Adipocyte (in vitro differentiated cells): ENCODE results near the gene RAD21L1.
"Not testable (repeated sequence)": the region's sequence is repeated elsewhere in the genome, so short reads cannot be mapped to it uniquely, and the experiment has no call there.

Source experiments
- DNase-seq: peaks from one replicate; pipeline ENCODE4 v3.0.0-alpha.2; 2015; ENCODE audit warnings: low read depth
- H3K27me3 ChIP-seq: replicated peaks from 2 replicates; pipeline ENCODE4 v1.7.0; 2013; ENCODE audit warnings: mild to moderate bottlenecking, low read length, moderate library complexity; ENCODE audit not compliant: control insufficient read depth, insufficient read depth
- H3K36me3 ChIP-seq: 2 replicates; pipeline ENCODE4 v1.7.0; 2013; ENCODE audit warnings: low read length, mild to moderate bottlenecking, moderate library complexity; ENCODE audit not compliant: control insufficient read depth, insufficient read depth, severe bottlenecking
- H3K4me1 ChIP-seq: 2 replicates; pipeline ENCODE4 v1.7.0; 2013; ENCODE audit warnings: mild to moderate bottlenecking, low read length, moderate library complexity; ENCODE audit not compliant: control insufficient read depth, insufficient read depth
- H3K4me3 ChIP-seq: 2 replicates; pipeline ENCODE4 v1.7.0; 2013; ENCODE audit warnings: mild to moderate bottlenecking, low read length, moderate library complexity
- H3K9ac ChIP-seq: 2 replicates; pipeline ENCODE4 v1.7.0; 2013; ENCODE audit warnings: mild to moderate bottlenecking, low read length, moderate library complexity
- H3K9me3 ChIP-seq: 2 replicates; pipeline ENCODE4 v1.7.0; 2013; ENCODE audit warnings: mild to moderate bottlenecking, low read length, moderate library complexity; ENCODE audit not compliant: control insufficient read depth

RAD21L1 gene

GRCh38 chr20:1240549-1240948, 14.7 kb downstream of the RAD21L1 start:
- Histone ChIP-seq H3K9ac (no peak overlapping the region), H3K36me3 (no peaks in the 10 kb centered on the region), H3K27me3 (no peaks in the 10 kb centered on the region), H3K4me1 (no peaks in the 10 kb centered on the region), H3K4me3 (no peak overlapping the region), H3K9me3 (no peaks in the 10 kb centered on the region)
- DNase-seq = no peak

- no peak for DNase-seq
- Histone ChIP-seq H3K4me3 (no peak overlapping the region), H3K36me3 (no peaks in the 10 kb centered on the region), H3K9ac (no peak overlapping the region), H3K27me3 (no peaks in the 10 kb centered on the region), H3K9me3 (no peaks in the 10 kb centered on the region), H3K4me1 (no peaks in the 10 kb centered on the region)
These were observed 15.6 kb downstream of the RAD21L1 start for GRCh38 chr20:1241456-1241855.

GRCh38 chr20:1242099-1242498, 16.3 kb downstream of the RAD21L1 start:
- Histone ChIP-seq H3K4me3 (no peak overlapping the region), H3K9me3 (no peaks in the 10 kb centered on the region), H3K36me3 (no peaks in the 10 kb centered on the region), H3K9ac (no peak overlapping the region), H3K27me3 (no peaks in the 10 kb centered on the region), H3K4me1 (no peaks in the 10 kb centered on the region)
- DNase-seq = no peak

GRCh38 chr20:1242530-1242929, 16.7 kb downstream of the RAD21L1 start:
- H3K9me3 ChIP-seq = no peaks in the 10 kb centered on the region
- no peak overlapping the region for H3K9ac ChIP-seq
- no peaks in the 10 kb centered on the region for H3K4me1 ChIP-seq
- DNase-seq = peak; percentile 65
- no peak overlapping the region for H3K4me3 ChIP-seq
- H3K27me3 ChIP-seq = no peaks in the 10 kb centered on the region
- no peaks in the 10 kb centered on the region for H3K36me3 ChIP-seq

GRCh38 chr20:1245578-1245977, 19.7 kb downstream of the RAD21L1 start:
- Histone ChIP-seq H3K27me3 (no peaks in the 10 kb centered on the region), H3K36me3 (no peaks in the 10 kb centered on the region), H3K4me3 (no peak overlapping the region), H3K9me3 (no peaks in the 10 kb centered on the region), H3K4me1 (no peaks in the 10 kb centered on the region), H3K9ac (no peak overlapping the region)
- no peak for DNase-seq

GRCh38 chr20:1247689-1248088, 21.8 kb downstream of the RAD21L1 start:
- Histone ChIP-seq H3K9me3 (no peaks in the 10 kb centered on the region), H3K4me3 (no peak overlapping the region), H3K36me3 (no peaks in the 10 kb centered on the region), H3K9ac (no peak overlapping the region), H3K4me1 (no peaks in the 10 kb centered on the region), H3K27me3 (peaks cover 8% of the 10 kb centered on the region)
- no peak for DNase-seq

- DNase-seq, H3K9me3 ChIP-seq, H3K4me3 ChIP-seq, H3K9ac ChIP-seq, H3K4me1 ChIP-seq, H3K36me3 ChIP-seq: not testable (repeated sequence)
- H3K27me3 ChIP-seq = peaks cover 11% of the 10 kb centered on the region
These were observed 24.4 kb downstream of the RAD21L1 start for GRCh38 chr20:1250282-1250681.

GRCh38 chr20:1252416-1252815, 26.6 kb downstream of the RAD21L1 start:
- H3K4me3 ChIP-seq = no peak overlapping the region
- peaks cover 11% of the 10 kb centered on the region for H3K27me3 ChIP-seq
- no peak overlapping the region for H3K9ac ChIP-seq
- no peaks in the 10 kb centered on the region for H3K9me3 ChIP-seq
- no peak for DNase-seq
- H3K4me1 ChIP-seq = no peaks in the 10 kb centered on the region
- H3K36me3 ChIP-seq = no peaks in the 10 kb centered on the region

GRCh38 chr20:1254254-1254653, 28.4 kb downstream of the RAD21L1 start:
- peaks cover 11% of the 10 kb centered on the region for H3K27me3 ChIP-seq

GRCh38 chr20:1255675-1256074, 29.8 kb downstream of the RAD21L1 start:
- H3K4me1 ChIP-seq = no peaks in the 10 kb centered on the region
- H3K36me3 ChIP-seq = no peaks in the 10 kb centered on the region
- H3K4me3 ChIP-seq = no peak overlapping the region
- H3K9me3 ChIP-seq = no peaks in the 10 kb centered on the region
- no peak for DNase-seq
- no peak overlapping the region for H3K9ac ChIP-seq
- peaks cover 11% of the 10 kb centered on the region for H3K27me3 ChIP-seq

More at GRCh38 chr20:1254254-1254653, 28.4 kb downstream of the RAD21L1 start:
- Histone ChIP-seq H3K9ac (no peak overlapping the region), H3K36me3 (no peaks in the 10 kb centered on the region), H3K4me3 (no peak overlapping the region), H3K4me1 (no peaks in the 10 kb centered on the region), H3K9me3 (no peaks in the 10 kb centered on the region)
- DNase-seq = no peak

GRCh38 chr20:1263853-1264252, 38.0 kb downstream of the RAD21L1 start:
- Histone ChIP-seq H3K9ac (no peak overlapping the region), H3K4me3 (no peak overlapping the region), H3K27me3 (no peaks in the 10 kb centered on the region), H3K4me1 (peaks cover 13% of the 10 kb centered on the region), H3K36me3 (no peaks in the 10 kb centered on the region), H3K9me3 (no peaks in the 10 kb centered on the region)
- peak; percentile 62 for DNase-seq

- Histone ChIP-seq H3K9ac (peak overlapping the region; percentile 90), H3K4me3 (no peak overlapping the region), H3K9me3 (no peaks in the 10 kb centered on the region), H3K36me3 (no peaks in the 10 kb centered on the region), H3K4me1 (peaks cover 13% of the 10 kb centered on the region), H3K27me3 (no peaks in the 10 kb centered on the region)
- DNase-seq = no peak
These were observed 38.9 kb downstream of the RAD21L1 start for GRCh38 chr20:1264727-1265126.
